Caco-2 (cell line): ENCODE measurements around the gene TFF1. TPM values are rescaled to one million over a fixed set of nuclear protein-coding genes. Genes with fewer than 3 reads are reported as not detected.
A peak's percentile ranks its signal among the peaks of the same experiment; 100 is the strongest.

Experiments
- BruUV-seq: library from RNA; stranded (reverse); fragments of 400-500 nt; replicated peaks from 2 replicates; lab custom pipeline; 2021; lab: Mats Ljungman, UMichigan
- CTCF ChIA-PET: fragments of 300-600 bp; sonication (Branson Sonifier 250); formaldehyde crosslinking; loops from one replicate; lab custom pipeline; 2022; ENCODE audit warnings: antibody characterized with exemption; lab: Charles Lee
- POLR2A ChIA-PET: fragments of 300-600 bp; sonication (Branson Sonifier 250); formaldehyde crosslinking; loops from one replicate; lab custom pipeline; 2022; ENCODE audit warnings: antibody characterized with exemption; lab: Charles Lee
- DNase-seq, 2 experiments: peaks; one replicate each; pipeline versions ENCODE4 v3.0.0 to v3.0.0-alpha.2; 2020 to 2022
- H3K27me3 ChIP-seq: replicated peaks from 2 replicates; pipeline ENCODE4 v1.6.0; 2011; ENCODE audit warnings: low read length; ENCODE audit not compliant: control insufficient read depth, insufficient read depth
- H3K36me3 ChIP-seq: 2 replicates; pipeline ENCODE4 v1.5.1; 2011; ENCODE audit warnings: low read length; ENCODE audit not compliant: control insufficient read depth, insufficient read depth
- H3K4me1 ChIP-seq: fragments of 250-450 bp; sonication (Bioruptor Pico); 2 replicates; pipeline ENCODE4 v1.5.1; 2020; ENCODE audit warnings: mild to moderate bottlenecking
- H3K4me3 ChIP-seq: 2 replicates; pipeline ENCODE4 v1.5.1; 2011; ENCODE audit warnings: low read depth, mild to moderate bottlenecking, control low read depth, low read length
- H3K9me3 ChIP-seq: fragments of 250-450 bp; sonication (Bioruptor Pico); 2 replicates; pipeline ENCODE4 v1.5.1; 2020; ENCODE audit warnings: mild to moderate bottlenecking, moderate library complexity
- H3K27ac Mint-ChIP-seq: one replicate; pipeline ENCODE4 v1.8.0; 2022; ENCODE audit warnings: mixed read lengths; ENCODE audit not compliant: unreplicated experiment
- H3K27me3 Mint-ChIP-seq: one replicate; pipeline ENCODE4 v1.8.0; 2022; ENCODE audit warnings: mixed read lengths; ENCODE audit not compliant: insufficient read depth, unreplicated experiment
- H3K36me3 Mint-ChIP-seq: one replicate; pipeline ENCODE4 v1.8.0; 2022; ENCODE audit warnings: mild to moderate bottlenecking, mixed read lengths; ENCODE audit not compliant: insufficient read depth, unreplicated experiment
- H3K4me1 Mint-ChIP-seq: one replicate; pipeline ENCODE4 v1.8.0; 2022; ENCODE audit warnings: low read depth, mixed read lengths; ENCODE audit not compliant: unreplicated experiment
- H3K4me3 Mint-ChIP-seq: one replicate; pipeline ENCODE4 v1.8.0; 2022; ENCODE audit warnings: mild to moderate bottlenecking, moderate library complexity, mixed read lengths; ENCODE audit not compliant: unreplicated experiment
- H3K9me3 Mint-ChIP-seq: one replicate; pipeline ENCODE4 v1.8.0; 2022; ENCODE audit warnings: mixed read lengths; ENCODE audit not compliant: unreplicated experiment
- CTCF ChIP-seq, 2 experiments: fragments of 200-600 bp in 1 of 2; IDR thresholded peaks; 1 replicate in 1 of 2; 2 replicates in 1 of 2; pipeline versions ENCODE4 v1.5.1 to v1.8.0; 2011 to 2022; ENCODE audit warnings: antibody characterized with exemption in 1 of 2, control low read depth in 1 of 2, inconsistent platforms in 1 of 2, low read depth in 1 of 2, low read length in 1 of 2, mild to moderate bottlenecking in 1 of 2, moderate library complexity in 1 of 2; ENCODE audit not compliant: insufficient read depth in 1 of 2, severe bottlenecking in 1 of 2, unreplicated experiment in 1 of 2
- intact Hi-C: fragments of 100-400 bp; cut with micrococcal nuclease; formaldehyde crosslinking; loops from one replicate; pipeline ENCODE4 v1.10.0; 2022; ENCODE audit not compliant: unreplicated experiment
- total RNA-seq: library from RNA; stranded (reverse); gene quantifications from 2 replicates; pipeline ENCODE4 v1.2.3, GENCODE V29; 2022

The TFF1 gene
- total RNA-seq, 1 experiment from 2014 or later, result 9.8 TPM

GRCh38 chr21:42332557-42333317, 33.6 kb downstream of the TFF1 start:
- TF ChIP-seq CTCF (IDR thresholded peaks at IDR 0.05; ENCODE audit: insufficient read depth in 1 of 2, low read depth in 1 of 2, low read length in 1 of 2, severe bottlenecking in 1 of 2, unreplicated experiment in 1 of 2), result no peak
- ChIA-PET POLR2A (no interaction called here), CTCF (interaction anchor here (0.5 to 1.4 kb wide), 3 partner anchors 17 to 49 kb away, joined by 4 read pairs; partner anchors contain the start of gene TFF3)
- Mint-ChIP-seq H3K9me3 (peaks cover 46% of the 10 kb centered on the region), H3K4me1 (peaks cover 45% of the 10 kb centered on the region), H3K4me3 (peak overlapping the region; percentile 15), H3K27me3 (no peaks in the 10 kb centered on the region), H3K27ac (peak overlapping the region; percentile 71), H3K36me3 (peaks cover 6% of the 10 kb centered on the region)
- intact Hi-C loops, result loop anchor here (5.0 kb wide), 2 partner anchors 35 to 120 kb away; partner anchors contain the start of gene TFF1
- peak; percentile 58 to 76 for DNase-seq
- Histone ChIP-seq H3K9me3 (peaks cover 15% of the 10 kb centered on the region), H3K4me1 (peaks cover 33% of the 10 kb centered on the region), H3K4me3 (no peak overlapping the region), H3K36me3 (no peaks in the 10 kb centered on the region), H3K27me3 (no peaks in the 10 kb centered on the region)
- no TSS peak for BruUV-seq

GRCh38 chr21:42331660-42332059, 34.7 kb downstream of the TFF1 start:
- Mint-ChIP-seq H3K36me3 (peaks cover 6% of the 10 kb centered on the region), H3K9me3 (peaks cover 46% of the 10 kb centered on the region), H3K4me3 (peak overlapping the region; percentile 66), H3K4me1 (peaks cover 40% of the 10 kb centered on the region), H3K27ac (peak overlapping the region; percentile 90), H3K27me3 (no peaks in the 10 kb centered on the region)
- no peak overlapping the region for H3K4me3 ChIP-seq
- ChIA-PET CTCF (interaction anchor here (1.2 kb wide), 1 partner anchor 23 kb away, joined by 5 read pairs; no protein-coding TSS in a partner anchor), POLR2A (no interaction called here)
- no peak for DNase-seq
- H3K27me3 ChIP-seq, result no peaks in the 10 kb centered on the region
- H3K9me3 ChIP-seq, result peaks cover 15% of the 10 kb centered on the region
- BruUV-seq, result no TSS peak
- no peaks in the 10 kb centered on the region for H3K36me3 ChIP-seq
- peaks cover 33% of the 10 kb centered on the region for H3K4me1 ChIP-seq
- no peak for TF ChIP-seq CTCF (IDR thresholded peaks at IDR 0.05; ENCODE audit: insufficient read depth in 1 of 2, low read depth in 1 of 2, low read length in 1 of 2, severe bottlenecking in 1 of 2, unreplicated experiment in 1 of 2)
- intact Hi-C loops, result loop anchor here (1.0 to 5.0 kb wide), 3 partner anchors 16 to 121 kb away; partner anchors contain the start of genes TFF1 and TFF3

- peaks cover 33% of the 10 kb centered on the region for H3K4me1 ChIP-seq
- H3K9me3 Mint-ChIP-seq, result peaks cover 46% of the 10 kb centered on the region
Measured at GRCh38 chr21:42330380-42331371, 35.7 kb downstream of the TFF1 start.

More at GRCh38 chr21:42330380-42331371, 35.7 kb downstream of the TFF1 start:
- CTCF ChIA-PET, result interaction anchor here (0.8 to 1.2 kb wide), 2 partner anchors 16 to 22 kb away, joined by 3 to 5 read pairs; partner anchors contain the start of gene TFF3
- Histone ChIP-seq H3K36me3 (no peaks in the 10 kb centered on the region), H3K4me3 (no peak overlapping the region), H3K9me3 (peaks cover 15% of the 10 kb centered on the region), H3K27me3 (no peaks in the 10 kb centered on the region)
- H3K4me1 Mint-ChIP-seq, result peaks cover 40% of the 10 kb centered on the region
- POLR2A ChIA-PET, result no interaction called here
- intact Hi-C loops, result loop anchor here (1.0 to 5.0 kb wide), 3 partner anchors 15 to 122 kb away; partner anchors contain the start of genes TFF1 and TFF3
- H3K27me3 Mint-ChIP-seq, result no peaks in the 10 kb centered on the region
- H3K27ac Mint-ChIP-seq, result peak overlapping the region; percentile 90
- peak overlapping the region; percentile 66 for H3K4me3 Mint-ChIP-seq
- peak in 1 of 2 experiments; percentile 8 for TF ChIP-seq CTCF (IDR thresholded peaks at IDR 0.05; ENCODE audit: insufficient read depth in 1 of 2, low read depth in 1 of 2, low read length in 1 of 2, severe bottlenecking in 1 of 2, unreplicated experiment in 1 of 2)
- no TSS peak for BruUV-seq
- DNase-seq, result peak; percentile 52 to 61
- H3K36me3 Mint-ChIP-seq, result peaks cover 6% of the 10 kb centered on the region
